ENCODE data around the gene LRP1B.
"Not testable (repeated sequence)": the region's sequence is repeated elsewhere in the genome, so short reads cannot be mapped to it uniquely, and the experiment has no call there.

Gene LRP1B

DNA sequence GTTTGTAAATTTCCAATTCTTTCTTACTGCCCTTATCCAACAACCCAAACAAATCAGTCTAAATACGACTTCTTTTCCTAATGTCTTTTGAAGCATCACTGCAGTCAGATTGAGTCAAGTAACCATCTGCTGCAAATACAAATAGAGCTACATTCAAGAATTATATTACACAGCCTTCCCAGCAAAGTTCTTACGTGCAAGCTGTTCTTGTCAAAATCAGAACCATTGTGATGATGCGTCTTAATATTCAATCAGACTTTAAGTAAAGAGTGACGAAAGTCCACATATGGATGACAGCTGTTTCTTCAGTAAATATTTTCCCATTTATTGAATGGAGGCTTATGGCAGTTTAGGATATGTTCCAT, 943.8 kb downstream of the LRP1B start:
- Histone ChIP-seq H3K4ac (ENCODE audit: low read depth, low read length) (no peak overlapping the region), H3K18ac (ENCODE audit: low read length) (no peak overlapping the region), H2BK120ac (ENCODE audit: low read depth, low read length) (no peak overlapping the region), H4K5ac (ENCODE audit: low read length) (no peak overlapping the region), H3K4me3 (ENCODE audit: low read length) (no peak overlapping the region), H2AK5ac (ENCODE audit: low read length) (no peak overlapping the region), H3K23ac (ENCODE audit: low read length) (no peak overlapping the region), H3K36me3 (ENCODE audit: control insufficient read depth, insufficient read depth, low read length) (no peaks in the 10 kb centered on the region), H3K79me1 (ENCODE audit: low read length) (no peaks in the 10 kb centered on the region), H2BK15ac (replicated peaks; ENCODE audit: low read depth) (no peak overlapping the region), H4K8ac (ENCODE audit: low read depth, low read length) (no peak overlapping the region), H3K27ac (ENCODE audit: low read depth, low read length) (no peak overlapping the region), H3K4me2 (ENCODE audit: low read length) (no peak overlapping the region), H3K9ac (ENCODE audit: low read length) (no peak overlapping the region), H3K27me3 (ENCODE audit: insufficient read depth, low read length, poor library complexity) (no peaks in the 10 kb centered on the region), H3K79me2 (ENCODE audit: control insufficient read depth, insufficient read depth, low read length) (no peaks in the 10 kb centered on the region), H3K4me1 (ENCODE audit: control insufficient read depth, low read depth, low read length) (no peaks in the 10 kb centered on the region), H3K56ac (ENCODE audit: low read length) (no peak overlapping the region), H2BK5ac (ENCODE audit: low read length) (no peak overlapping the region)
- no CpG with 5 or more reads among the region's 4 CpGs for WGBS (ENCODE audit: extremely low coverage, insufficient coverage, low lambda C conversion rate)
- DNase-seq: no peak

DNA sequence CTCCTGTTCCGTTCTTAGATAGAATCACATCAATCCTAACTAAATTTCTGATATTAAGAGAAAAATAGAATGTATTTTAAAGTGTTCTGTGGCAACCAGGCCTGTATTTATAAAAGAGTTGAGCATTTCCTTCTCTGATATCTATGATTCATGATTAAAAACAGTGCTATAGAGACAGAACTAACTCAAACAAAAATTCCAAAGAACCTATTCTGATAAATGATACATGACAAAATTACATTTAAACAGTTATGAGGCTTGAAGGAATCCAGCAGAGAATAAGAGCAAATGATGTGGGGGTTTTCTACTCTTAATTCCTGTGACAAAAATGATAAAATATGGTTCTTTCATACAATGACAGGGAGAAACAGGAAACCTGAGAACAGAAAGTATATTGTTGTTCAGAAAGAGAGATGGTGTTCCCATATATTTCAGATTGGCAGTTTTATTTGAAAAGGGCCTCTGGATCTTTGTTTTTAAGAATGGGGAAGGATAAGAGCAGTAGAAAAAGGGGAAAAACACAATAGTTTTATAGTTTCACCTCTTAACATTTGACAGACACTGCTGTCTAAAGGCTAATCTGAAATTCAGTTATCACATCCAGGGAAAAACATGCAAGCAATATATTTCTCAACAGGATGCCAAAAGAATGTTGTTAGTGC, 944.3 kb downstream of the LRP1B start:
- Histone ChIP-seq H2AK5ac (ENCODE audit: low read length) (no peak overlapping the region), H2BK5ac (ENCODE audit: low read length) (no peak overlapping the region), H3K4ac (ENCODE audit: low read depth, low read length) (no peak overlapping the region), H2BK120ac (ENCODE audit: low read depth, low read length) (no peak overlapping the region), H2BK15ac (replicated peaks; ENCODE audit: low read depth) (no peak overlapping the region), H3K4me1 (ENCODE audit: control insufficient read depth, low read depth, low read length) (no peaks in the 10 kb centered on the region), H3K27ac (ENCODE audit: low read depth, low read length) (no peak overlapping the region), H3K18ac (ENCODE audit: low read length) (no peak overlapping the region), H3K23ac (ENCODE audit: low read length) (no peak overlapping the region), H3K4me2 (ENCODE audit: low read length) (no peak overlapping the region), H3K9ac (ENCODE audit: low read length) (no peak overlapping the region), H3K4me3 (ENCODE audit: low read length) (no peak overlapping the region), H4K5ac (ENCODE audit: low read length) (no peak overlapping the region), H4K8ac (ENCODE audit: low read depth, low read length) (no peak overlapping the region), H3K79me1 (ENCODE audit: low read length) (no peaks in the 10 kb centered on the region), H3K27me3 (ENCODE audit: insufficient read depth, low read length, poor library complexity) (no peaks in the 10 kb centered on the region), H3K79me2 (ENCODE audit: control insufficient read depth, insufficient read depth, low read length) (no peaks in the 10 kb centered on the region), H3K36me3 (ENCODE audit: control insufficient read depth, insufficient read depth, low read length) (no peaks in the 10 kb centered on the region), H3K56ac (ENCODE audit: low read length) (no peak overlapping the region)
- DNase-seq: no peak
- WGBS (ENCODE audit: extremely low coverage, insufficient coverage, low lambda C conversion rate): no CpG with 5 or more reads among the region's 1 CpG

GRCh38 chr2:141182246-141182645, 948.6 kb downstream of the LRP1B start:
- no peak overlapping the region for H2AK5ac ChIP-seq (ENCODE audit: low read length)
- no peak overlapping the region for H3K18ac ChIP-seq (ENCODE audit: low read length)
- H3K4me1 ChIP-seq (ENCODE audit: control insufficient read depth, low read depth, low read length): no peaks in the 10 kb centered on the region
- no peak overlapping the region for H2BK120ac ChIP-seq (ENCODE audit: low read depth, low read length)
- no peak overlapping the region for H3K9ac ChIP-seq (ENCODE audit: low read length)
- WGBS (ENCODE audit: extremely low coverage, insufficient coverage, low lambda C conversion rate): no CpG with 5 or more reads among the region's 1 CpG
- no peak overlapping the region for H4K5ac ChIP-seq (ENCODE audit: low read length)
- no peaks in the 10 kb centered on the region for H3K79me1 ChIP-seq (ENCODE audit: low read length)
- no peak for DNase-seq
- no peaks in the 10 kb centered on the region for H3K27me3 ChIP-seq (ENCODE audit: insufficient read depth, low read length, poor library complexity)
- H3K27ac ChIP-seq (ENCODE audit: low read depth, low read length): no peak overlapping the region
- H3K56ac ChIP-seq (ENCODE audit: low read length): no peak overlapping the region
- no peak overlapping the region for H2BK15ac ChIP-seq (replicated peaks; ENCODE audit: low read depth)
- H4K8ac ChIP-seq (ENCODE audit: low read depth, low read length): no peak overlapping the region
- H3K23ac ChIP-seq (ENCODE audit: low read length): no peak overlapping the region
- no peak overlapping the region for H3K4me3 ChIP-seq (ENCODE audit: low read length)
- no peak overlapping the region for H3K4ac ChIP-seq (ENCODE audit: low read depth, low read length)
- H2BK5ac ChIP-seq (ENCODE audit: low read length): no peak overlapping the region
- H3K79me2 ChIP-seq (ENCODE audit: control insufficient read depth, insufficient read depth, low read length): no peaks in the 10 kb centered on the region
- no peaks in the 10 kb centered on the region for H3K36me3 ChIP-seq (ENCODE audit: control insufficient read depth, insufficient read depth, low read length)
- no peak overlapping the region for H3K4me2 ChIP-seq (ENCODE audit: low read length)

- H3K36me3 ChIP-seq (ENCODE audit: control insufficient read depth, insufficient read depth, low read length); H2BK15ac ChIP-seq (replicated peaks; ENCODE audit: low read depth); H3K4me2 ChIP-seq (ENCODE audit: low read length); H3K4ac ChIP-seq (ENCODE audit: low read depth, low read length); H4K8ac ChIP-seq (ENCODE audit: low read depth, low read length); H3K56ac ChIP-seq (ENCODE audit: low read length); H3K23ac ChIP-seq (ENCODE audit: low read length); H3K27me3 ChIP-seq (ENCODE audit: insufficient read depth, low read length, poor library complexity); H3K18ac ChIP-seq (ENCODE audit: low read length); H3K9ac ChIP-seq (ENCODE audit: low read length); H3K4me3 ChIP-seq (ENCODE audit: low read length); H2AK5ac ChIP-seq (ENCODE audit: low read length); H3K27ac ChIP-seq (ENCODE audit: low read depth, low read length); H2BK5ac ChIP-seq (ENCODE audit: low read length); H3K4me1 ChIP-seq (ENCODE audit: control insufficient read depth, low read depth, low read length); H3K79me2 ChIP-seq (ENCODE audit: control insufficient read depth, insufficient read depth, low read length); DNase-seq; H4K5ac ChIP-seq (ENCODE audit: low read length); H3K79me1 ChIP-seq (ENCODE audit: low read length); H2BK120ac ChIP-seq (ENCODE audit: low read depth, low read length): not testable (repeated sequence)
- no CpG with 5 or more reads among the region's 2 CpGs for WGBS (ENCODE audit: extremely low coverage, insufficient coverage, low lambda C conversion rate)
Measured at GRCh38 chr2:141169117-141169516, 961.7 kb downstream of the LRP1B start.

DNA sequence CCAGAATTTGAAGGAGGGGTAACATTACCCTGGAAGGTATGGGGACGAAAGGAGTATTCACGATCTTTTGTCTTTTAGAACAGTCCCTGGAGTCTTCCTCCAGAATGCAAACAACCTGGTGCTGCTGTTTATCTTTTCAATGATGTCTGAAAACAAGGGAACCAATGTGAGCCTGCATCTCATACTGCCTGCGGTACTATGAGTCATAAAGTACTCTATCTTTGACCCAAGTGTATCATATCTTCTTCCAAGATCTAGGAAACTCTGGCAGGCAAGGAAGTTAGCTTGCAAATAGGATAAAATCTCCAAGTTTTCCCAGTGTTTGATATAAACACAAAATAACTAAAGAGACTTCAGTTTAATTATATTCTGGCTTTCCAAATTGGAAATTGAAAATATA, 968.5 kb downstream of the LRP1B start:
- Histone ChIP-seq H3K9ac (ENCODE audit: low read length) (no peak overlapping the region), H3K4me2 (ENCODE audit: low read length) (no peak overlapping the region), H4K5ac (ENCODE audit: low read length) (no peak overlapping the region), H3K79me1 (ENCODE audit: low read length) (no peaks in the 10 kb centered on the region), H4K8ac (ENCODE audit: low read depth, low read length) (no peak overlapping the region), H3K27me3 (ENCODE audit: insufficient read depth, low read length, poor library complexity) (no peaks in the 10 kb centered on the region), H3K79me2 (ENCODE audit: control insufficient read depth, insufficient read depth, low read length) (no peaks in the 10 kb centered on the region), H3K23ac (ENCODE audit: low read length) (no peak overlapping the region), H2BK120ac (ENCODE audit: low read depth, low read length) (no peak overlapping the region), H3K4ac (ENCODE audit: low read depth, low read length) (no peak overlapping the region), H3K4me3 (ENCODE audit: low read length) (no peak overlapping the region), H3K27ac (ENCODE audit: low read depth, low read length) (no peak overlapping the region), H2BK15ac (replicated peaks; ENCODE audit: low read depth) (no peak overlapping the region), H2AK5ac (ENCODE audit: low read length) (no peak overlapping the region), H3K4me1 (ENCODE audit: control insufficient read depth, low read depth, low read length) (no peaks in the 10 kb centered on the region), H3K18ac (ENCODE audit: low read length) (no peak overlapping the region), H3K56ac (ENCODE audit: low read length) (no peak overlapping the region), H3K36me3 (ENCODE audit: control insufficient read depth, insufficient read depth, low read length) (no peaks in the 10 kb centered on the region), H2BK5ac (ENCODE audit: low read length) (no peak overlapping the region)
- WGBS (ENCODE audit: extremely low coverage, insufficient coverage, low lambda C conversion rate): no CpG with 5 or more reads among the region's 3 CpGs
- DNase-seq: no peak

GRCh38 chr2:141151611-141152286, 979.1 kb downstream of the LRP1B start:
- no peak overlapping the region for H2AK5ac ChIP-seq (ENCODE audit: low read length)
- no peak overlapping the region for H4K5ac ChIP-seq (ENCODE audit: low read length)
- H3K4me1 ChIP-seq (ENCODE audit: control insufficient read depth, low read depth, low read length): no peaks in the 10 kb centered on the region
- no peak overlapping the region for H3K56ac ChIP-seq (ENCODE audit: low read length)
- H3K23ac ChIP-seq (ENCODE audit: low read length): no peak overlapping the region
- H2BK5ac ChIP-seq (ENCODE audit: low read length): no peak overlapping the region
- WGBS (ENCODE audit: extremely low coverage, insufficient coverage, low lambda C conversion rate): no CpG with 5 or more reads among the region's 3 CpGs
- H3K4me3 ChIP-seq (ENCODE audit: low read length): no peak overlapping the region
- H3K27me3 ChIP-seq (ENCODE audit: insufficient read depth, low read length, poor library complexity): no peaks in the 10 kb centered on the region
- no peak for DNase-seq
- no peak overlapping the region for H3K18ac ChIP-seq (ENCODE audit: low read length)
- no peaks in the 10 kb centered on the region for H3K79me1 ChIP-seq (ENCODE audit: low read length)
- no peak overlapping the region for H2BK15ac ChIP-seq (replicated peaks; ENCODE audit: low read depth)
- no peaks in the 10 kb centered on the region for H3K36me3 ChIP-seq (ENCODE audit: control insufficient read depth, insufficient read depth, low read length)
- no peak overlapping the region for H2BK120ac ChIP-seq (ENCODE audit: low read depth, low read length)
- no peak overlapping the region for H3K4me2 ChIP-seq (ENCODE audit: low read length)
- H3K79me2 ChIP-seq (ENCODE audit: control insufficient read depth, insufficient read depth, low read length): no peaks in the 10 kb centered on the region
- H3K27ac ChIP-seq (ENCODE audit: low read depth, low read length): no peak overlapping the region
- H3K9ac ChIP-seq (ENCODE audit: low read length): no peak overlapping the region
- H3K4ac ChIP-seq (ENCODE audit: low read depth, low read length): no peak overlapping the region
- no peak overlapping the region for H4K8ac ChIP-seq (ENCODE audit: low read depth, low read length)
